GM18517 (cell line): ENCODE results near the gene NLRP13.

Source experiments
- ATAC-seq: cut with Tn5 transposase; IDR thresholded peaks from one replicate; pipeline ENCODE4 v1.9.1; 2021; ENCODE audit warnings: mild to moderate bottlenecking, moderate library complexity; ENCODE audit not compliant: unreplicated experiment

The NLRP13 gene

DNA sequence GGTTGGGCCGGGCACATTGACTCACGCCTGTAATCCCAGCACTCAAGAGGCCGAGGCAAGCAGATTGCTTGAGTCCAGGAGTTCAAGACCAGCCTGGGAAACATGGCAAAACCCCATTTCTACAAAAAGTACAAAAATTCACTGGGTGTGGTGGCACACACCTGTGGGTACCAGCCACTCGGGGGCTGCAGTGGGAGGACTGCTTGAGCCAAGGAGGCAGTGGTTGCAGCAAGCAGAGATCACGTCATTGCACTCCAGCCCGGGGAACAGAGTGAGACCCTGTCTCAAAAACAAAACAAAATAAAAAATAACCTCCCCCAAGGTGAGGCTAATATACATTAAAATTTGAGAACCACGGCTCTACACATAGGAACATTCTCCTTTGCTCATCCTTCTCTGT is 24.9 kb downstream of the NLRP13 start:
- ATAC-seq, result no peak

- no peak for ATAC-seq
These were observed 29.9 kb downstream of the NLRP13 start for GRCh38 chr19:55902080-55902751.

- ATAC-seq, result no peak
These were observed 30.6 kb downstream of the NLRP13 start for GRCh38 chr19:55901369-55902079.

DNA sequence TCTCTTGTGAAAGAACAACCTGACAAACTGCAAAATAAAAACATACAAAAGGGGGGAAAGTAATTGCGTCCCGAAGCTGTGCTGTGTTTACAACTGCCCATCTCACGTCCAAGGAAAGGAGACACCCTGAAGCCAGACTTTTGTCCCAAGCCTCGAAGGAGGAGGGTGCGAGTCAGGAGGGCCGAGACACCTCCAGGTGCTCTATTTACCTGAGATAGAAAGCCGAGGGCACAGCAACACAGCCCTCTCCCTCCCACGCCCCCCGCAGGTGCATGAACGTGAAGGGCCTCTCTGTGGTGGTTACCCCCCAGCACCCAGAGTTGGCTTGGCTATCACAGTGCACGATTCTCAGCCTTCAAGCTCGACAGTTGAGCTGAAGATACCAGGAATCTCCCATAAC is 33.2 kb downstream of the NLRP13 start:
- no peak for ATAC-seq

DNA sequence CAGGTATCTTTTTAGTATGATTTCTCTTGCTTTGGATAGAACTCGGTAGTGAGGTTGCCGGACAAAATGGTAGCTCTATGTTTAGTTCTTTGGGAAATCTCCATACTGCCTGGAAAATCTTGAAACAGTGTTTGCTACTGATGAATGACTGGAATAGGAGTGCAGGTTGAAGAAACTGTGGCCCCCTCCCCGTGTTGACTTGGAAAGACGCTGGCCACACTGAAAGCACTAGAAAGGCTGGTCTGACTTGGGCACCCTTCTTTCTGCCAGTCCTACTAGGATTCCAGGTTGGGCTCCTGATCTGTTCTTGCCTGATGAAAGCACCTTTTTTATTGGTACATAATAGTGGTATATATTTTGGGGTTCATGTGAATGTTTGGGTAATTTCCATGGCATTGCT is 49.5 kb downstream of the NLRP13 start:
- ATAC-seq, result no peak

- no peak for ATAC-seq
These were observed 54.9 kb downstream of the NLRP13 start for GRCh38 chr19:55877211-55877610.

- no peak for ATAC-seq
These were observed 61.4 kb downstream of the NLRP13 start for GRCh38 chr19:55870736-55871135.

- ATAC-seq, result no peak
These were observed 65.0 kb downstream of the NLRP13 start for GRCh38 chr19:55867101-55867500.

- ATAC-seq, result no peak
These were observed 65.6 kb downstream of the NLRP13 start for GRCh38 chr19:55866521-55866920.

DNA sequence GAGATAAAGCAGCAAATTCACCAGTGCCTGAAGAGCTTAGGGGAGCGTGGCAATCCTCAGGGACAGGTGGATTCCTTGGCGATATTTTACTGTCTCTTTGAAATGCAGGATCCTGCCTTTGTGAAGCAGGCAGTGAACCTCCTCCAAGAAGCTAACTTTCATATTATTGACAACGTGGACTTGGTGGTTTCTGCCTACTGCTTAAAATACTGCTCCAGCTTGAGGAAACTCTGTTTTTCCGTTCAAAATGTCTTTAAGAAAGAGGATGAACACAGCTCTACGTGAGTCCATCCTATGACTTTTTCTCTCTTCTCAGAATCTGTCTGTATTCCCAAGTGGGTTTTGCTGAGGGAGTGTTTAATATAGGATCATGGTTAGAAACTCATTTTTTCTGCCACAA is 73.2 kb downstream of the NLRP13 start:
- no peak for ATAC-seq

GRCh38 chr19:55858401-55858800 is 73.7 kb downstream of the NLRP13 start:
- ATAC-seq, result no peak

DNA sequence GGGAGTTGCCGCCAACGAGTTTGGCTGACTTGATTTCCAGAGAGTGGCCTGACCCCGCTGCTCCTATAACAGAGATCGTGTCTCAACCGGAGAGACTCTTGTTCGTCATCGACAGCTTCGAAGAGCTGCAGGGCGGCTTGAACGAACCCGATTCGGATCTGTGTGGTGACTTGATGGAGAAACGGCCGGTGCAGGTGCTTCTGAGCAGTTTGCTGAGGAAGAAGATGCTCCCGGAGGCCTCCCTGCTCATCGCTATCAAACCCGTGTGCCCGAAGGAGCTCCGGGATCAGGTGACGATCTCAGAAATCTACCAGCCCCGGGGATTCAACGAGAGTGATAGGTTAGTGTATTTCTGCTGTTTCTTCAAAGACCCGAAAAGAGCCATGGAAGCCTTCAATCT is 74.2 kb downstream of the NLRP13 start:
- ATAC-seq, result no peak

DNA sequence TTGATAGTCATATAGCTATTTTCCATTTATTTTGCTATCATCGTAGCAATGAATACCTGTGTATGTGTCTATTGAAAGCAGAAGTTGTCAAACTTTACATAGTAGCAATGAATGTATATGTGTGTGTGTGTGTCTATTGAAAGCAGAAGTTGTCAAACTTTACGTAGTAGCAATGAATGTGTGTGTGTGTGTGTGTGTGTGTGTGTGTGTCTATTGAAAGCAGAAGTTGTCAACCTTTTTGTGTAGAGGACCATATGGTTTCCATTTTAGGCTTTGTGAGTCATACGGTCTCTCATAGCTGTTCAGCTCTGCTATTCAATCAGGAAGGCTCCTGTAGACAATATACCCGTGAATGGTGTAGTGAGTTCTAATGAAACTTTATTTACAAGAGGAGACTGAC is 75.0 kb downstream of the NLRP13 start:
- ATAC-seq, result no peak

- ATAC-seq, result no peak
These were observed 77.0 kb downstream of the NLRP13 start for GRCh38 chr19:55855160-55855559.
